HG03045 (cell line): Measurements from ENCODE around the gene OBSCN.

Experiments used
- ATAC-seq: cut with Tn5 transposase; IDR thresholded peaks from one replicate; pipeline ENCODE4 v1.9.1; 2021; ENCODE audit warnings: mild to moderate bottlenecking, moderate library complexity; ENCODE audit not compliant: unreplicated experiment

OBSCN gene

GRCh38 chr1:228373681-228374571 lies 166.1 kb downstream of the OBSCN start:
- no peak for ATAC-seq

- ATAC-seq, result no peak
Measured at GRCh38 chr1:228374711-228375577, 167.1 kb downstream of the OBSCN start.

- ATAC-seq, result no peak
Measured at GRCh38 chr1:228375578-228376261, 167.9 kb downstream of the OBSCN start.

- ATAC-seq, result no peak
Measured at GRCh38 chr1:228376262-228376628, 168.4 kb downstream of the OBSCN start.

GRCh38 chr1:228376651-228377631 lies 169.1 kb downstream of the OBSCN start:
- no peak for ATAC-seq

- no peak for ATAC-seq
Measured at GRCh38 chr1:228377664-228378089, 169.8 kb downstream of the OBSCN start.

- ATAC-seq, result no peak
Measured at GRCh38 chr1:228378090-228378872, 170.4 kb downstream of the OBSCN start.

- no peak for ATAC-seq
Measured at GRCh38 chr1:228378873-228379460, 171.1 kb downstream of the OBSCN start.

- ATAC-seq, result no peak
Measured at GRCh38 chr1:228379666-228380065, 171.8 kb downstream of the OBSCN start.

GRCh38 chr1:228381356-228381755 lies 173.5 kb downstream of the OBSCN start:
- no peak for ATAC-seq

- no peak for ATAC-seq
Measured at GRCh38 chr1:228383773-228384172, 175.9 kb downstream of the OBSCN start.

- no peak for ATAC-seq
Measured at GRCh38 chr1:228385232-228385631, 177.4 kb downstream of the OBSCN start.

GRCh38 chr1:228387321-228387720 lies 179.5 kb downstream of the OBSCN start:
- ATAC-seq, result no peak

- ATAC-seq, result no peak
Measured at GRCh38 chr1:228390649-228391048, 182.8 kb downstream of the OBSCN start.

GRCh38 chr1:228391411-228392020 lies 183.7 kb downstream of the OBSCN start:
- no peak for ATAC-seq

GRCh38 chr1:228392111-228392936 lies 184.5 kb downstream of the OBSCN start:
- ATAC-seq, result no peak

GRCh38 chr1:228393268-228393701 lies 185.4 kb downstream of the OBSCN start:
- no peak for ATAC-seq
